ENCODE results near the gene OPN4.

GRCh38 chr10:86642499-86642898 lies 11.8 kb upstream of the OPN4 start:
- TF ChIP-seq CTCF (IDR thresholded peaks at IDR 0.05) (no peak), POLR2A (IDR thresholded peaks at IDR 0.05) (no peak)
